HG03432 (cell line): ENCODE data around the gene MYH7.
"Not testable (repeated sequence)": the region's sequence is repeated elsewhere in the genome, so short reads cannot be mapped to it uniquely, and the experiment has no call there.

Experiments
- ATAC-seq: cut with Tn5 transposase; IDR thresholded peaks from one replicate; pipeline ENCODE4 v1.9.1; 2021; ENCODE audit warnings: mild to moderate bottlenecking, moderate library complexity; ENCODE audit not compliant: unreplicated experiment

Gene MYH7

DNA sequence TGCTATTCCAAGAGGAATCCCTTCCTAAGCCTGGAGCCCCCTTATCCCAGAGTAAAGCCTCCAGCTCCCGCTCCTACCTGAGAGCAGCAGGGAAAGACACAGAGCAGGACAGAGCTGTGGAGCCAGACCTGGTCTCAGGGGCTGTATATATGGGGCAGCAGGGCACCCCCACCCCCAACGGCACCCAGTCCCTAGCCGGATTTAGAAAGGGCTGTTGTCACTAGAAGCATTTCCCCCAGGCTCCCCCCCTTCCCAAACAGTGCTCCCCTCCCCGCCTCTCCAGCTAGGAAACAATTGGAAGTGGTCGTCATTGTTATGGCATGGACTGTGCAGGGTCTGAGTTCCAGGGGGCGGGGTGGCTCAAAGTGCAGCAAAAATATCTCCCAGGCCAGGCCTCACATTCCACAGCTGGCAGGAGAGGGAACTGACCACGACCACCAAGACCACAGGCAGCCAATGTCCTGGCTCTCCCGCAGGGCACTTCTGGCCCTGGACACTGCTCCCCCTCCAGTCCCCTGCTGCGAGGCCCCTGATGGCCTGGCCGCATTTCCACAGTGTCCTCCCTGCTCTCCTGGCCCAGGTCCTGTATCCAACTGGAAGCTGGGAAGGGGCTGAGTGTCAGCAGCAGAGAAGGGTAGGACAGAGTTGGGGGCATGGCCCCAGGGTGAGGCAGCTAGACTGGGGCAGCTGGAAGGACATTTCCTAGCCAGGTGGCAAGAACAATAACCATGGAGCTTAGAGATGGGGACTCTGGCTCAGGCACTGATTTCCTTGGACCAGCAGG is at the start of gene MYH7:
Gene MYH7 (minus strand): TSS at position 118 of the 784 bp plus-strand sequence. CDS start 1,928 bp downstream, outside the sequence.
- ATAC-seq: no peak

DNA sequence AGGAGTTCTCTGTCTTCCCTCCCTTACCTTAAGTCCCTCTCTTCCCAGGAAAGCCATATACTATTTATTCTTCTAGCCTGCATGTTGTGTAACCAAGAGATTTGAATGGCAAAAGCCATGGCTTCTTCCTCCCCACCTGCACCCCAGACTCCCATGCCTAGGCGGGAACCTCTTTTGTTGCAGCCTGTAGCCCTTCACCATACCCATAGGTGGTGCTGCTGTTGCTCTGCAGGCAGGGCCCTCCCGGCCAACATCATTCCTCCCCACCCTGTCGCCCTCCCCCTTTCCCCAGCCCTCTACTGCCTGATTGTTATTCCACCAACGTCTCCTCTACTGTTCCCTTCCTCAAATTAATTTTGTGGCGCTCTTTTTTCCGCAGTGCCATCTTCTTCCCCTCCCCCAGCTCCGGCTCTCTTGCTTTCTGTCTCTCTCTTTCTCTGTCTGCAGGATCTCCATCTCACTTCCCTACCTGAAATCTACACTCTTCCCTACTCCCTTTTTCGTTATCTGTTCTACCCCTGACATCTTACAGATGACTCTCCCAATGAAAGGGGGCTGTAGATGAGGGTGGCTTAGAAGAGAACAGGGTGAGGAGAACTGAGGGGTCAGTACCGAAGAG is 47.9 kb upstream of the MYH7 start:
- no peak for ATAC-seq

DNA sequence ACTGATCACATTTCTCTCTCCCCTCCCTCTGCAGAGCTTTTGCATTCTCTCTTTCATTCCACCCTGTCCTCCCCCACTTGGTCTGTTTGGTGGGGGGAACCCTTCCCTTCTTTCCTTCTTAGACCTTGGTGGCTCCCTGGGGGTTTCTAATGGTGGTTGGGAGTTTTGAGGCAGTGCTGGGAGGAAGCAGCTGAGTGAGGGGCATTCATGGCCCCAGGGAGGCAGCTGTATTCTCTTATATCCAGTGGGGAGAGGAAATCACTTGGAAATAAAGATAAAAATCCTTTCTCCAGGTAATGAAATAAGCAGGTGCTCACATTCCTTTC is 47.3 kb upstream of the MYH7 start:
- ATAC-seq: no peak

DNA sequence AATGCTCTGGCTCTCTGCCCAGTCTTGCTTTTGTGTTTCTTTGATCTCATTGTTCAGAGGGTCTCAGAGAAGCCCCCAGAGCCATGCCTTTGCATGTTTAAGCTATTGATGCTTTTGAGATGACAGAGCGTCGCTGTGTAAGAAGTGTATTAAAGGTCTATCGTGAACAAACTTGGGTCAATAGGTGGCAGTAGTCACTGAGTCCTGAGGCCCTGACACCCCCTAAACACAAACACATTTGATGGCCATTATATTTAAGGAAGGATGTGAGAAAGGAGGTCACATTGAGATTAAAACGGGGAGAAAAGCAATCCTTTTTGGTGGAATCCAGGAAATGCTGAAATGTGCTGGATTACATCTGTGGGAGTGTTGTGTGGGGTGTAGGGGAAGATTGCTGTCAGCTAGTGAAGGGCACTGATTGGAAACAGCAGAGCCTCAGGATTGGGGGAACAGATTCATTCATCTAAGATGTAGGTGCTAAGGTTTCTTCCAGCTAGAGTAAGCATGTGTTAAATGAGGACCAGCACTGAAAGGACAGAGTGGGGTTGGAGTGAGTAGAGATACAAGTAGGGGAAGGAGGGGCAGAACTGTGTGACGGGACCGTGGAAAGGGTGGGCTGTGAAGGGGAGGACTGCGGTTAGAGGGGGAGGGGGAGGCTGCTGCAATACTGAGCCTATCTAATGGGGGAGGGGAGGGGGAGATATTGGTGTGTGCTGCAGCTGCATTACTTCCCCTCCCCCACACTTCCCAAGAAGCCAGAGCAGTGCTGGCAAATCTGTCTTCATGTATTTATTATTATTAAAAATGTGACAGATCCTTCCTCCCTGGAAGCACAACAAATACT is 46.7 kb upstream of the MYH7 start:
- ATAC-seq: no peak

DNA sequence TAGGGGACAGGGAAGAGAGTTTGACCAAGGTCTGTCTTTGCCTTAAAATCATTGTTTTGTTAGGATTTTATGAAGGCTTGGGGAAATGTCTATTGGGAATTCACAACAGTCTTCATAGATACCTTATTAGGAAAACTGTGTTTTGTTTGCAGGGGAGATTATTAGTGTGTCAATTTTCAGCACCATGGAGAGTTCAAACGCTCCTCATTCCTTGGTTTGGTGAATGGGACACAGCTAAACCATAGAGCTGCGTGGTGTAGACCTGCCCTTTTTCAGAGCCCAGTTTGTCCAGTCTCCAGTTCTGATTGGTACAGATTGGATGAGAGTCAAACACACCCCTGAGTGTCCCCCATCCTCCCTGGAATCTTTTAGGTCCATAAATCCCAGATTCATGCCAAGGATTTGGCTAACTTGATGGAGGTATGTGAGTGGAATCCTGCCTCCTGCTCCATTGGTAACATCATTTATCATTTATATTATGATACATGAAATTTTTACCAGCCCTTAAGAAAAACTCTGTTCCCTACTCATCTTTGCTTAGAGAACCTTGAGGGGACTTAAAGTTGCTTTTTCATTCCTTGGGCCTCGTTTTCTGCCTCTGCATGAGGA is 46.0 kb upstream of the MYH7 start:
- no peak for ATAC-seq

DNA sequence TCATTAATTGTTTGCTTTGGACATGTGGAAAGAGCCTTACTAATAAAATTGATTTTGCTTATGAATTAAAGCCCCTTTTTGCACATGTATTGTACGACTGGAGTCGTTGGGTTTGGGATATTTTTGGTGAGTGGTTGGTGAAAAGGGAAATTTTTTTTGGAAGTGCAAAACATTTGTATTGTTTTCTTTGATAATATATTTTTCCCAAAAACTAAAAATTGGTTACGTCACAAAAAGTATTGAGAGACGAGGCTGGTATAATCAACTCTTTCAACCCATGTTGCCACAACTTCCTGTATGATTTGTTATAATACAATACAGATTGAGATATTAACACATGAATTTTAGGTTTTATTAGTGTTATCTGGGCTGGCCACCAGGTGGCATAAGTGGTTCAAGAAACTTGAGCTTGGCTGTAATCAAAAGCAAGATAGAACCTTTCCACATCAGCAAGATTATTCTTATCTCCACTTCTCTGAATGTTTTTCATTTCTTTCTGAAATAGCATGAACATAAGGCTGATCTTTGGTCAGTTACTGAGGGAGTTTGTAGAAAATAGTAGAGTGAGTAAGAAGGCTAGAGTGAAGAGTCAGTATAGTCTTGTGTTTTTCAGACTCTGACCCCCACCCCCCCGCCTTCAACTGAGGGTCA is 42.8 kb upstream of the MYH7 start:
- no peak for ATAC-seq

DNA sequence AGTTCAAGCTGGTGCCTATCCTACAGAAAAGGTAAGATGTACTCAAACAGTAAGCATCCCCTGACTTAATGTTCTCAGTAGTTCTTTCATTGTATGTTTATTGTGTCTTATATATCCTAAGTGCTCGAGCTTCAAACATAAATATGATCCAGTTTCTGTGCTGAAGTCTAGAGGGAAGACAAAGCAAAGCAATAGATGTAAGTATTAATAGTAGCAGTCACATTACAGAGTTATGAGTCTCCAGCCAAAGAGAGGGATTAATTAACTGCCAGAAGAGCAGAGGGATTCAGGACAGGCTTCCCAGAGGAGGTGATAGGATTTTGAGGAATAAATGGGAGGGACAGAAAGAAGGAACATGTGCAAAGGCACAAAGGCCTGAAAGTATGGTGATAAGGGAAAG is 35.5 kb upstream of the MYH7 start:
- ATAC-seq: no peak

DNA sequence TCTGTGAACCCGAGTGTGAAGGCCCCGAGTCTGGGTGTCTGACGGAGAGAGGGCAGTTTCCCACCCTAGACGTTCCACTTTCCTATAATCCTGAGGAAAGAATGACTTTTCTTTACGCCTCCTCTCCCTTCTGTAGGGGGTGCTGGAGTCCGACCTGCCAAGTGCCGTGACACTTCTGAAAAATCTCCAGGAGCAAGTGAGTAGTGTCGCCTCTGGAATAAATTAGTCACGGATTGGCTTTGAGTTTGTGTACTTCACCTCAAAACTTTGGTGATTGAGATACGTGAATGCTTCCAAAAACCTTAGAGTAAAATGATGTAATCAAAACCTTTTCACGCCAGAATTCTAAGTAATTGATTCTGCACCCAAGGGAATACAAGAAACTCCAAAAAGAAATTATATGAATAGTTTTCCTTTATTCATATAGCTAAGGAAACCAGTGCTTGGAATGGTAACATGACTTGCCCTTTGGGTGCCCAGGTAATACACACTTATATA is 34.5 kb upstream of the MYH7 start:
- ATAC-seq: peak; percentile 6

DNA sequence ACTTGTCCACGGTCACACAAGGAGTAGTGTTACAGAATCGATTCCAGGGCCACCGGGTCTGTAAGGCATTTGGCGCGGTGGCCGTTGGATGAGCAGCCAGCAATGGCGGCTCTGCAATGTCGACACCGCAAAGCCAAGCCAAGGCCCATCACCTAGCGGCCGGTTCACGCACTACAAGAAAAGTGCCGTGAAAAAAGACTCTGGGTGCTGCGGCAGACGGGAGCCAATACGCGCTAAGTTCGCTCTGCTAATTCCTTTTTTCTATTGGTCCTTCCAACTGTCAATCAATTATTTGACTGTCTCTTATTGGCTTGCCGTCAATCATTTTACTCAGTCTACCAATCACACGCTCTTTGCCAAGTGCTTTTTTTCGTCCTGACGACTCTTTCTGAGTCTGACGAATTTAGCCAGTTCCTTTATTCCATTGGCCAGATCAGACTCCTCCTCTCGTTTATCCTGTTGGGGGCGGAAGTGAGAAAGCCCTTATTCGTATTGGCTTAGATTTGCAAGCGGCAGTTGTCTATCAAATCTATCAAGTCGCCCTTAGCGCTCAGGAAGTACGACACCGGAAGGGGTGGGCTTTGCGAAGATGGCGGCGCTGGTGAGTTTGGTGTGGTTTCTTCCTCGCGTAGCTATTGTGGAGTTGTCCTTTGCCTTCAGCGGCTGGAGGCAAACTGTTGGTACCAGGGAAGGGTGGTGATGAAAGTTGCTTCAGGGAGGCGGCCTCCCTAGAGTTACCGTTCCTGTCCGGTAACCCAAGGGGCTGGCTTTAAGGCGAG is 33.9 kb upstream of the MYH7 start, which contains the start of gene NGDN:
Gene NGDN (plus strand): TSS at position 577 of the 779 bp plus-strand sequence. CDS start 13 bp downstream, at position 590.
- peak; percentile 96 for ATAC-seq

DNA sequence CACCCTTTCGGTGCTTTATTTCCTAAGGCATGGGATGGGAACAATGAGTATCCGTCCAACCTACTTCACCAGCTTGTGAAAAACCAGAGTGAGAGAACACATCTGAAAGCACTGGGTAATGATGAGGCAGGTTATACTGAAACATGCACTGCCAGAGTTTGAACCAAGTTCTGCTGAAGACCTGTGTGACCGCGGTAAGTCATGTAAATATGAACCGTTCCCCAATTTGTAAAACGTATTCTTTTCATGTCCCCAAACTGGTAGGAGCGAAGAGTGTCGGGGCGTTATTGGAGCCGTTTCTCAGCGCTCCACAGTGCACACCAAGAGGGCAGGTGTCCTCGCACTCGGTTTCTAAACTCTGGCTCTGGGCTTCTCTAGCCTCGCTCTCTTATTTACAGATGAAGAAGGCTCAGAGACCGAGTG is 33.3 kb upstream of the MYH7 start:
- ATAC-seq: peak; percentile 5

DNA sequence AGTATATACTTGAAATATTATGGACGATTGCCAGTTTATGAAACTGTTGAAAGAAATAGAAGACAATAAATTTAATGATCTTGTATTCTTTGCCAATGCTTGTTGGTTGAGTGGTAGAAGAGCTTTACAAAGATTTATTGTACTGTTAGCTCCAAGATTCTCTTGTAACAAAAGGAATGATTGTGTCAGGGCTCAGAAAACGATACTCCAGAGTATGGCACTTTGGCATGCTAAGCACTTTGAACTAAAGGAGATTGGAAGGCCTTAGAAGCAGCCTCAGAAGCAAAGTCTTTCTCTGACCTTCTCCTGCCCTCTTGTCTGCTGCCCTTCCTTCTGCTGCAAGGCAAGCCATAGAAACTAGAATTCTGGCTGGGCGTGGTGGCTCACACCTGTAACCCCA is 29.8 kb upstream of the MYH7 start:
- ATAC-seq: no peak

DNA sequence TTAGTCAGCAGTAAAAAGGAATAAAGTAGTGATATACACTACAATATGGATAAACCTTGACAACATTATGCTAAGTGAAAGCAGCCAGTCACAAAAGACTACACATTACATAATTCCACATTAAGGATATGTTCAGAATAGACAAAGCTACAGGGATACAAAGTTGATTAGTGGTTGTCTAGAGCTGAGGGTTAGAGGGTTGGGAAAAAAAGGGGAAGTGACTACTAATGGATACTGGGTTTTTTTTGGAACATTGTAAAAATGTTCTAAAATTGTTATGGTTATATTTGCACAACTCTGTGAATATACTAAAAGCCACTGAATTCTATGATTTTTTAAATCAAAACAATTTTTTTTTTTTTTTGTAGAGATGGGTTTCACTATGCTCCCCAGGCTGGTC is 29.2 kb upstream of the MYH7 start:
- ATAC-seq: no peak

DNA sequence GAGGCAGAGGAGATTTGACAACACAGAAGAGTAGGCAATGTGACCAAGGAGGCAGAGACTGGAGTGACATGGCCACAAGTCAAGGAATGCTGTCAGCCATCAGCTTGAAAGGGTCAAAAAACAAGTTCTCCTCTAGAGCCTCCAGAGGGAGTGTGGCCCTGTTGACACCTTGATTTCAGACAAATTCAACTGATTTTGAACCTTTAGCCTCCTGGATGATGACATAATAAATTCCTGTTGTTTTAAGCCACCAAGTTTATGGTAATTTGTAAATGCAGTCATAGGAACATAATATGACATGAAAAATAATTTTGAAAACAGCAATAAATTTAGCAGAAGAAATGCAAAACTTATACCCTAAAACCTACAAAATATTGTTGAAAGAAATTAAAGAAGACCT is 25.5 kb upstream of the MYH7 start:
- ATAC-seq: no peak

DNA sequence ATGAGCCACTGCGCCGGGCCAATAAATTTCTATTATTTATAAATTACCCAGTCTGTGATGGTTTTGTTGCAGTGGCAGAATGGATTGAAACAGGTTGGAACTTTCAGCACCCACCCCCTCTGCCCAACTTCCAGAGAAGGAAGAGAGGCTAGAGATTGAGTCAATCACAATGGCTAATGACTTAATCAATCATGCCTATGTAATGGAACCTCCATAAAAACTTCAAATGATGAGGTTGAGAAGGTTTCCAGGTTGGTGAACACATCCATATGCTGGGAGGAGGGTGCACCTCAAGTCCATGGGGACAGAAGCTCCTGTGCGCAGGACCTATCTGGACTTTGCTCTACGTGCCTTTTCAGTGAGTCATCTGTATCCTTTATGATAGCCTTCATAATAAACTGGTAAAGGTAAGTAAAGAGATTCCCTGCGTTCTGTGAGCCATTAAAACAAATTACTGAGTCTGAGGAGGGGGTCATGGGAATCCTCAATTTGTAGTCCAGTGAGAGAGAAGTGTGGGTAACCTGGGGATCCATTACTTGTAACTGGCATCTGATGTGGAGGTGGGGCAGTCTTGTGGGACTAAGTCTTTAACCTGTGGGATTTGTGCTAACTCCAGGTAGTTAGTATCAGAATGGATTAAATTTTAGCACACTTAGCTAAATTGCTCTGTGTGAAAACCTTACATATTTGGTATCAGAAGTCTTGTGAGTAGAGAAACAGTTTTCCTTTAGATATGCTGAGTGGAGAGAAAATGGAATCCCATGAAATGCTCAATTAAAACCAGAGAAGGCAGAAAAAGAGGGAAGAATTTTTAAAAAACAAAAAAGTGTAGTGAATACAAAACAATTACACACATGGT is 22.4 kb upstream of the MYH7 start:
- ATAC-seq: no peak

DNA sequence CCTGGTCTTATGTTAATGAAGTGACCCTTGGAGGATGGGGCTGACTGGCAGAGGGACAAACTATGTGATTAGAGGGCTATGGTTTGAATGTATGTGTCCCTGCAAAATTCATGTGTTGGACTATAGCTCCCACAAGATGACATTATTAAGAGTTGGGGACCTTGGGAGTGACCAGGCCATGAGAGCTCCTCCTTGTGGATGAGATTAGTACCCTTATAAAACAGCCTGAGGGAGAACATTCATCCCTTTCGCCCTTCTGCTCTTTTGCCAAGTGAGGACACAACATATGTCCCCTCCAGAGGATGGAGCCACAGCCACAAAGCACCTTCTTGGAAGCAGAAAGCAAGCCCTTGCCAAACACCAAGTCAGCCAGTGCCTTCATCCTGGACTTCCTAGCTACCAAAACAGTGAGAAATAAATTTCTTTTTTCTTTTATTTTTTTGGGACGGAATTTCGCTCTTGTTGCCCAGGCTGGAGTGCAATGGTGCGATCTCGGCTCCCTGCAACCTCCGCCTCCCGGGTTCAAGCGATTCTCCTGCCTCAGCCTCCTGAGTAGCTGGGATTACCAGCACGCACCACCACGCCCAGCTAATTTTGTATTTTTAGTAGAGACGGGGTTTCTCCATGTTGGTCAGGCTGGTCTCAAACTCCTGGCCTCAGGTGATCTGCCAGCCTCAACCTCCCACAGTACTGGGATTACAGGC is 21.6 kb upstream of the MYH7 start:
- not testable (repeated sequence) for ATAC-seq

DNA sequence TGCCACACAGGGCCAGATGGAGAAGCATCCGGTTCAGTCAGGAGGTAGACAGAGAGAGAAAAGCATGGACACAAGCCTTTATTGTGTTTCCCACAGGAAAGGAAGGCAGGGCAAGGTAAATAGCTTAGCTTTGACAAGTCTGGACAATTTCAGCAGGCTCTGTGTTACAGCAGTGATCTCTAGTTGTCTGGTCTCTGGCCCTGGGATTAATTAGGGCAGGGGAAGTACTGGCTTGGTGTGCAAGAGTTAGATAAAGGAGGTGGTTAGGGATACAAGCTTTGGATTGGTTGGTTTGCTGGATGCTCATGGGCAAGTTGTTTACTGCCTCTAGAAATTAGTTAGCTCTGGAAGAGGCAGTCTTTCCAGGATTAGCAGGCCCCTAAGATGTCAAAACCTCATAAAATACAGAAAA is 19.0 kb upstream of the MYH7 start:
- no peak for ATAC-seq

DNA sequence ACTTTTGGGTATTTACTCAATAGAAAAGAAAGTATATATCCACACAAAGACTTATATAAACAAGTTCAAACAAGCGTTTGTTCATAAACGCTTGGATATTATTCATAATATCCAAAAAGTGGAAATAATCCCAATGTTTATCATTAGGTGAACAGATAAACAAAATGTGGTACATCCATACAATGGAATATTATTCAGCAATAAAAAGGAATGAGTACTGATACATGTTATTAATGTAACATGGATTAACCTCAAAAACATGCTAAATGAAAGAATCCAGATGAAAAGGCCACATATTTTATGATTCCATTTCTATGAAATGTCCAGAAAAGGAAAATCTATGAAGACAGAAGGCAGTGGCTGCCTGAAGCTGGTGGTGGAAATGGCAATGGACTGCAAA is 16.8 kb upstream of the MYH7 start:
- ATAC-seq: no peak

DNA sequence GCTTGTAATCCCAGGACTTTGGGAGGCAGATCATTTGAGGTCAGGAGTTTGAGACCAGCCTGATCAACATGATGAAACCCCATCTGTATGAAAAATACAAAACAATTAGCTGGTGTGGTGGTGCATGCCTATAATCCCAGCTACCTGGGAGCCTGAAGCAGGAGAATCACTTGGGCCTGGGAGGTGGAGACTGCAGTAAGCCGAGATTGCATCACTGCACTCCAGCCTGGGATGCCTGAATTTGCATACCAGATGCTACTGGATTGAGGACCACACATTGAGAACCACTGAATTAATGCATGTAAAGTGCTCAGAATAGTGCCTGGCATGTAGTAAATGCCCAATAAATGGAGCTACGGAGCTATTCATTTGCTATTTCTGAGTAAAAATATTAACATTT is 14.9 kb upstream of the MYH7 start:
- ATAC-seq: no peak
